ENCODE measurements around the gene EIF3D.

Gene EIF3D

DNA sequence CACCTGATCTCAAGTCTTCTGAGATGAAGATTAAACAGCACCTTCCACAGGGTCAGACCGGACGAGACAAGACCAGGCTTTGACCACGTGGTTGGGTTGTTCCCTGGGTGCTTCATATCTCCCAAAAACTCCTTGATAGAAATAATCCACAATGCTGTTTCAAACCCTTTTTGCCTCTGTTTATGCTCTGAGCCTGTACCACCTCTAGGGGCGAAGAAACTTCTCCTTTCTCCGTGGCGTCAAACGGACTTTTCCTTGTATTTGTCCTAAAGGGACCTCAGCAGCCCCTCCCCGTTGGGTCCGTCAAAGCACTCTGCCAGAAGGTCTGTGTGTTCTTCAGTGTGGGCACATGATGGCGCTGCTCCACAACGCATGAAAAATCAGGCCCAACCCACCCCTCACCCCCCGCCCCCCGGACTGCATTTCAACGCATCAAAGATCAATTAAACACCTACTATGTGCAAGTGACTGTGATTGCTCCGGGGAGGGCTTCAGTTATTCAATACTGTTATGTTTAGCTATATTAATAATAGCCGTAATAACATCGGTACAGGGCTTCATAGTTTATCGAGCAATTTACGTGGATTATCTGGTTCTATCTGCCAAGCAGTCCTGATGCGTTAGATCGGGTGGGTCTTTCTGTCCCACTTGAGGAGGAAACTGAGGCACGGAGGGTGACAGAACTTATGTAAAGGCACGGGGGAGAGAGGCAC is 17.3 kb upstream of the EIF3D start:
- no peak for TF ChIP-seq EZH2 (IDR thresholded peaks at IDR 0.05; ENCODE audit: borderline replicate concordance, low read length)
- TF ChIP-seq, protein P1, sequence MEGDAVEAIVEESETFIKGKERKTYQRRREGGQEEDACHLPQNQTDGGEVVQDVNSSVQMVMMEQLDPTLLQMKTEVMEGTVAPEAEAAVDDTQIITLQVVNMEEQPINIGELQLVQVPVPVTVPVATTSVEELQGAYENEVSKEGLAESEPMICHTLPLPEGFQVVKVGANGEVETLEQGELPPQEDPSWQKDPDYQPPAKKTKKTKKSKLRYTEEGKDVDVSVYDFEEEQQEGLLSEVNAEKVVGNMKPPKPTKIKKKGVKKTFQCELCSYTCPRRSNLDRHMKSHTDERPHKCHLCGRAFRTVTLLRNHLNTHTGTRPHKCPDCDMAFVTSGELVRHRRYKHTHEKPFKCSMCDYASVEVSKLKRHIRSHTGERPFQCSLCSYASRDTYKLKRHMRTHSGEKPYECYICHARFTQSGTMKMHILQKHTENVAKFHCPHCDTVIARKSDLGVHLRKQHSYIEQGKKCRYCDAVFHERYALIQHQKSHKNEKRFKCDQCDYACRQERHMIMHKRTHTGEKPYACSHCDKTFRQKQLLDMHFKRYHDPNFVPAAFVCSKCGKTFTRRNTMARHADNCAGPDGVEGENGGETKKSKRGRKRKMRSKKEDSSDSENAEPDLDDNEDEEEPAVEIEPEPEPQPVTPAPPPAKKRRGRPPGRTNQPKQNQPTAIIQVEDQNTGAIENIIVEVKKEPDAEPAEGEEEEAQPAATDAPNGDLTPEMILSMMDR (IDR thresholded peaks at IDR 0.05; ENCODE audit: low read length), result peak; percentile 60
- H3K9me2 ChIP-seq (ENCODE audit: low read depth, low read length), result no peaks in the 10 kb centered on the region
- no peaks in the 10 kb centered on the region for H3K27me3 ChIP-seq (ENCODE audit: insufficient read depth, low read length)
- H3K4me2 ChIP-seq (ENCODE audit: low read length), result peak overlapping the region; percentile 20; the same call in 1 of the 2 replicates
- H3F3A ChIP-seq (ENCODE audit: insufficient read depth, low read length), result no peaks in the 10 kb centered on the region
- no peak overlapping the region for H3K4me3 ChIP-seq (ENCODE audit: low read depth, low read length, poor library complexity, severe bottlenecking)
- H4K20me1 ChIP-seq (ENCODE audit: insufficient read depth, low read length), result no peaks in the 10 kb centered on the region
- no peak overlapping the region for H2AFZ ChIP-seq (ENCODE audit: low read length)
- no peaks in the 10 kb centered on the region for H3K79me2 ChIP-seq (ENCODE audit: insufficient read depth, low read length)
- no peaks in the 10 kb centered on the region for H3K4me1 ChIP-seq (ENCODE audit: insufficient read depth, low read length, severe bottlenecking)
- H3K27ac ChIP-seq (ENCODE audit: low read depth, low read length, poor library complexity, severe bottlenecking), result no peak overlapping the region
- no peaks in the 10 kb centered on the region for H3K9me3 ChIP-seq (ENCODE audit: low read length)
- no peak overlapping the region for H3K9ac ChIP-seq (ENCODE audit: low read length)
- no peaks in the 10 kb centered on the region for H3K36me3 ChIP-seq (ENCODE audit: insufficient read depth, low read length)

DNA sequence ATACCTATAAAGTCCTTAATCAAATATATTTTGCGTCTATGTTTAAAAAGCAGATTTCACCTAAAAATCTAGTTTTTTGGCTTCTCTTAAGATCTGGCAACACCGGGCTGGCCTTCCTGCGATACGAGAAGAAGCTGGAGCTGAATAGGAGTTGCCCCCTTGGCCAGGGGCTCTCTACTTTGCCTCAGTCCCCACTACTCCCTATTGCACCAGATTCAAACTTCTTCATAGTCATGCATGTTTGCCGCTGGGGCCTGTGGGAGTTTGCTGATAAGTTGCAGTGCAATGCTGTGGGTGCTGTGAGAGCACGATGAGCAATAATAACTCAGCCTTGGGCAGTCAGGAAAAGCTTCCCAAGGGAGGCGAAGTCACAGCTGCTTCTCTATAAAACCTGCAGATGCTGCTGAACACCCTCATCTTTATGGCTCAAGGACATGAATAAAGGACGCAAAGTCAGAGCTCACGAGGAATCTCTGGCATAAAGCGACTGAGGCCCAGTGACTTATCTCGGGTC is 15.2 kb upstream of the EIF3D start:
- Histone ChIP-seq H3K9ac (ENCODE audit: low read length) (no peak overlapping the region), H3K36me3 (ENCODE audit: insufficient read depth, low read length) (no peaks in the 10 kb centered on the region), H3K4me2 (ENCODE audit: low read length) (no peak overlapping the region), H3K4me3 (ENCODE audit: low read depth, low read length, poor library complexity, severe bottlenecking) (no peak overlapping the region), H3K27ac (ENCODE audit: low read depth, low read length, poor library complexity, severe bottlenecking) (no peak overlapping the region), H3K9me2 (ENCODE audit: low read depth, low read length) (no peaks in the 10 kb centered on the region), H3K27me3 (ENCODE audit: insufficient read depth, low read length) (no peaks in the 10 kb centered on the region; the same call in 1 of the 2 replicates), H3F3A (ENCODE audit: insufficient read depth, low read length) (no peaks in the 10 kb centered on the region), H2AFZ (ENCODE audit: low read length) (no peak overlapping the region), H3K4me1 (ENCODE audit: insufficient read depth, low read length, severe bottlenecking) (no peaks in the 10 kb centered on the region), H3K79me2 (ENCODE audit: insufficient read depth, low read length) (no peaks in the 10 kb centered on the region), H4K20me1 (ENCODE audit: insufficient read depth, low read length) (no peaks in the 10 kb centered on the region), H3K9me3 (ENCODE audit: low read length) (no peaks in the 10 kb centered on the region)
- TF ChIP-seq EZH2 (IDR thresholded peaks at IDR 0.05; ENCODE audit: borderline replicate concordance, low read length), result no peak
- TF ChIP-seq, protein P1 (IDR thresholded peaks at IDR 0.05; ENCODE audit: low read length), result no peak

DNA sequence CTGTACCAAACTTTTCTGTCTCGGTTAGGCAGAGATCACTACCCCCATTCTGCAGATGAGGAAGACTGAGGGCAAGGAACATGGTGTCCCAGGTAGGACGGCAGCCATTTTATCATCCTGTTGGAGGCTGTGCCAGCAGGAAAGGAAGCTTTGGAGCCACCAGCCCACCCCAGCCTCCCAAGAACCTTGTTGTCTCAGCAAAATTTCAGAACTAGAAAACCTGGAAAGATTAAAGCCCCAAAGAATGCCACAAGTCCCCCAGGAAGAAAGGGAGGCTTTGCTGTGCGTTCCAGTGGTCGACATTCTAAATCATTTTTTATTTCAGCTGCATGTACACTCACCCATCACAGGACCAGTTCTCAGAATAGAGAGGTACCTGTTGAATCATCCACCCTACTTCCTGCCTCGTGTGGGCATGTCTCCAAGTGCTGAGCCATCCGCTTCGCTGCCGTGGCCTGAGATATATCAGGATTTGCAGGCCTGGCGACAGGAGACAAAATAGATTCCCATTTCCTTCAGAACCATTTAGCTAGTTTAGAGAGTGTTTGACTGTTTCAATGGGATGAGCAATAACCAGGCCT is 13.0 kb upstream of the EIF3D start:
- H3K4me2 ChIP-seq (ENCODE audit: low read length), result no peak overlapping the region
- TF ChIP-seq, protein P1 (IDR thresholded peaks at IDR 0.05; ENCODE audit: low read length), result no peak
- TF ChIP-seq EZH2 (IDR thresholded peaks at IDR 0.05; ENCODE audit: borderline replicate concordance, low read length), result no peak
- H3K4me1 ChIP-seq (ENCODE audit: insufficient read depth, low read length, severe bottlenecking), result no peaks in the 10 kb centered on the region
- H2AFZ ChIP-seq (ENCODE audit: low read length), result no peak overlapping the region
- no peak overlapping the region for H3K4me3 ChIP-seq (ENCODE audit: low read depth, low read length, poor library complexity, severe bottlenecking)
- H3F3A ChIP-seq (ENCODE audit: insufficient read depth, low read length), result no peaks in the 10 kb centered on the region
- no peaks in the 10 kb centered on the region for H3K36me3 ChIP-seq (ENCODE audit: insufficient read depth, low read length)
- H4K20me1 ChIP-seq (ENCODE audit: insufficient read depth, low read length), result no peaks in the 10 kb centered on the region
- H3K27ac ChIP-seq (ENCODE audit: low read depth, low read length, poor library complexity, severe bottlenecking), result no peak overlapping the region
- H3K9me3 ChIP-seq (ENCODE audit: low read length), result no peaks in the 10 kb centered on the region
- no peaks in the 10 kb centered on the region for H3K9me2 ChIP-seq (ENCODE audit: low read depth, low read length)
- H3K27me3 ChIP-seq (ENCODE audit: insufficient read depth, low read length), result peaks cover 3% of the 10 kb centered on the region; the same call in 1 of the 2 replicates
- no peaks in the 10 kb centered on the region for H3K79me2 ChIP-seq (ENCODE audit: insufficient read depth, low read length)
- no peak overlapping the region for H3K9ac ChIP-seq (ENCODE audit: low read length)

Data from OCI-LY1 (cell line).